8988T (cell line): ENCODE data around the gene HES3.
A peak's percentile ranks its signal among the peaks of the same experiment; 100 is the strongest.

ENCODE experiments used
- DNase-seq: peaks from one replicate; pipeline ENCODE4 v3.0.0; 2011

HES3 gene

GRCh38 chr1:6265151-6265550 is 21.2 kb downstream of the HES3 start:
- no peak for DNase-seq

- no peak for DNase-seq
These were observed 22.7 kb downstream of the HES3 start for GRCh38 chr1:6266641-6267040.

GRCh38 chr1:6267686-6268322 is 23.8 kb downstream of the HES3 start:
- DNase-seq: no peak

- no peak for DNase-seq
These were observed 24.4 kb downstream of the HES3 start for GRCh38 chr1:6268415-6268814.

- DNase-seq: no peak
These were observed 25.3 kb downstream of the HES3 start for GRCh38 chr1:6269296-6269695.

- no peak for DNase-seq
These were observed 25.9 kb downstream of the HES3 start for GRCh38 chr1:6269720-6270400.

GRCh38 chr1:6270401-6270800 is 26.4 kb downstream of the HES3 start:
- no peak for DNase-seq

- no peak for DNase-seq
These were observed 27.0 kb downstream of the HES3 start for GRCh38 chr1:6271006-6271405.

- DNase-seq: no peak
These were observed 27.6 kb downstream of the HES3 start for GRCh38 chr1:6271554-6271953.

- DNase-seq: no peak
These were observed 28.5 kb downstream of the HES3 start for GRCh38 chr1:6272452-6272851.

GRCh38 chr1:6272868-6273267 is 28.9 kb downstream of the HES3 start:
- DNase-seq: no peak

- DNase-seq: no peak
These were observed 29.5 kb downstream of the HES3 start for GRCh38 chr1:6273380-6273891.

- no peak for DNase-seq
These were observed 30.1 kb downstream of the HES3 start for GRCh38 chr1:6274102-6274501.

GRCh38 chr1:6274622-6275139 is 30.7 kb downstream of the HES3 start:
- DNase-seq: no peak

GRCh38 chr1:6275826-6276782 is 32.1 kb downstream of the HES3 start:
- no peak for DNase-seq

- DNase-seq: no peak
These were observed 33.0 kb downstream of the HES3 start for GRCh38 chr1:6276811-6277555.

GRCh38 chr1:6278263-6278662 is 34.3 kb downstream of the HES3 start:
- DNase-seq: no peak

GRCh38 chr1:6279066-6279465 is 35.1 kb downstream of the HES3 start:
- no peak for DNase-seq

GRCh38 chr1:6279613-6280383 is 35.8 kb downstream of the HES3 start:
- no peak for DNase-seq

GRCh38 chr1:6280761-6281451 is 36.9 kb downstream of the HES3 start:
- DNase-seq: peak; percentile 65
